SU-DHL-6 (cell line): ENCODE measurements around the gene AGBL4.

ENCODE experiments used
- H2AFZ ChIP-seq: fragments of 200-600 bp; sonication (generic); 2 replicates; pipeline ENCODE4 v1.6.1; 2014; ENCODE audit warnings: low read depth, mild to moderate bottlenecking, moderate library complexity, mixed read lengths, antibody characterized with exemption, low read length; ENCODE audit not compliant: severe bottlenecking
- H3F3A ChIP-seq: fragments of 200-600 bp; shearing (Covaris generic); 2 replicates; pipeline ENCODE4 v1.6.0; 2016; ENCODE audit warnings: antibody characterized with exemption, mild to moderate bottlenecking; ENCODE audit not compliant: insufficient read depth
- H3K27ac ChIP-seq: fragments of 200-600 bp; sonication (generic); 2 replicates; pipeline ENCODE4 v1.5.1; 2016; ENCODE audit warnings: low read depth, mild to moderate bottlenecking, low read length, moderate library complexity, mixed read lengths
- H3K27me3 ChIP-seq: fragments of 200-600 bp; sonication (generic), shearing (Covaris generic); 2 replicates; pipeline ENCODE4 v1.6.0; 2014; ENCODE audit warnings: mild to moderate bottlenecking, low read length
- H3K36me3 ChIP-seq: fragments of 200-600 bp; sonication (generic); 2 replicates; pipeline ENCODE4 v1.6.1; 2014; ENCODE audit warnings: mild to moderate bottlenecking, low read length, mixed read lengths
- H3K4me2 ChIP-seq: fragments of 300-600, 200-600 bp; shearing (Covaris generic), sonication (generic); 2 replicates; pipeline ENCODE4 v1.6.0; 2014; ENCODE audit warnings: low read length, low read depth, mild to moderate bottlenecking; ENCODE audit not compliant: poor library complexity, severe bottlenecking
- H3K4me3 ChIP-seq: fragments of 200-600 bp; sonication (generic); 2 replicates; pipeline ENCODE4 v1.5.1; 2014; ENCODE audit warnings: antibody characterized with exemption, low read length, mild to moderate bottlenecking, mixed read lengths; ENCODE audit not compliant: insufficient read depth, poor library complexity, severe bottlenecking
- H3K79me2 ChIP-seq: fragments of 200-600 bp; sonication (generic); 2 replicates; pipeline ENCODE4 v1.6.1; 2014; ENCODE audit warnings: mild to moderate bottlenecking, low read length, moderate library complexity; ENCODE audit not compliant: insufficient read depth
- H3K9ac ChIP-seq: fragments of 200-600 bp; sonication (generic); 2 replicates; pipeline ENCODE4 v1.7.0; 2014; ENCODE audit warnings: mild to moderate bottlenecking, low read length
- H3K9me2 ChIP-seq: fragments of 200-600 bp; sonication (generic); replicated peaks from 2 replicates; pipeline ENCODE4 v1.6.1; 2014; ENCODE audit warnings: low read length; ENCODE audit not compliant: insufficient read depth
- H3K9me3 ChIP-seq: fragments of 200-600 bp; sonication (generic); 2 replicates; pipeline ENCODE4 v1.6.1; 2014; ENCODE audit warnings: low read length, mixed read lengths; ENCODE audit not compliant: insufficient read depth
- H4K20me1 ChIP-seq: fragments of 200-600 bp; sonication (generic); 2 replicates; pipeline ENCODE4 v1.6.1; 2014; ENCODE audit warnings: low read depth, mild to moderate bottlenecking, antibody characterized with exemption, low read length, moderate library complexity, mixed read lengths
- EZH2phosphoT487 ChIP-seq: fragments of 200-600 bp; sonication (generic), shearing (Covaris generic); conservative IDR thresholded peaks from 2 replicates; pipeline ENCODE4 v1.6.1; 2018; ENCODE audit warnings: mild to moderate bottlenecking, antibody characterized with exemption, low read length, moderate library complexity, mixed read lengths
- TF ChIP-seq, protein P1 (sequence below): fragments of 200-600 bp; sonication (generic); IDR thresholded peaks from one replicate; pipeline ENCODE4 v1.5.1; 2017; ENCODE audit warnings: antibody characterized with exemption, mild to moderate bottlenecking, low read length, moderate library complexity; ENCODE audit not compliant: insufficient read depth, poor library complexity, severe bottlenecking

Gene AGBL4

DNA sequence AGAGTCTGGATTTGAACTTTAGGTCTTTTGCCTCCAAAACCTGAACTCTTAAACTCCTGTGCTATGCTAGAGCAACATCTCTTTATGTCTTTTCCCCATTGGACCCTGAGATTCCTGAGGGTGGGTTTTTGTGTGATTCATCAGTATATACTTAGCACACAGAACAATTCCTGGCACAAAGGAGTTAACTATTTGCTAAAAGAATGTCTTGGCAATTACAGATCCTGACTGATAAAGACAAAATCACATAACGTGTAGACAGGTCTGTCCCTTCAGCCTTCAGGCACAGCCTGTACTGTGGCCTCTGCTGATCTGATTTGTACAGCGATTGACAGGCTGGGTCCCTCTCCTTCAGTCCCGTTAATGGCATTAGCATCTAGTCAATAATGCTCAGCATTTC lies 1084.7 kb downstream of the AGBL4 start:
- no peak for TF ChIP-seq EZH2phosphoT487
- TF ChIP-seq, protein P1, sequence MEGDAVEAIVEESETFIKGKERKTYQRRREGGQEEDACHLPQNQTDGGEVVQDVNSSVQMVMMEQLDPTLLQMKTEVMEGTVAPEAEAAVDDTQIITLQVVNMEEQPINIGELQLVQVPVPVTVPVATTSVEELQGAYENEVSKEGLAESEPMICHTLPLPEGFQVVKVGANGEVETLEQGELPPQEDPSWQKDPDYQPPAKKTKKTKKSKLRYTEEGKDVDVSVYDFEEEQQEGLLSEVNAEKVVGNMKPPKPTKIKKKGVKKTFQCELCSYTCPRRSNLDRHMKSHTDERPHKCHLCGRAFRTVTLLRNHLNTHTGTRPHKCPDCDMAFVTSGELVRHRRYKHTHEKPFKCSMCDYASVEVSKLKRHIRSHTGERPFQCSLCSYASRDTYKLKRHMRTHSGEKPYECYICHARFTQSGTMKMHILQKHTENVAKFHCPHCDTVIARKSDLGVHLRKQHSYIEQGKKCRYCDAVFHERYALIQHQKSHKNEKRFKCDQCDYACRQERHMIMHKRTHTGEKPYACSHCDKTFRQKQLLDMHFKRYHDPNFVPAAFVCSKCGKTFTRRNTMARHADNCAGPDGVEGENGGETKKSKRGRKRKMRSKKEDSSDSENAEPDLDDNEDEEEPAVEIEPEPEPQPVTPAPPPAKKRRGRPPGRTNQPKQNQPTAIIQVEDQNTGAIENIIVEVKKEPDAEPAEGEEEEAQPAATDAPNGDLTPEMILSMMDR, result no peak
- H3K9me3 ChIP-seq, result no peaks in the 10 kb centered on the region
- no peaks in the 10 kb centered on the region for H3K9me2 ChIP-seq
- H3K36me3 ChIP-seq, result no peaks in the 10 kb centered on the region
- no peak overlapping the region for H3K27ac ChIP-seq
- no peaks in the 10 kb centered on the region for H3K79me2 ChIP-seq
- no peak overlapping the region for H3K4me3 ChIP-seq
- no peak overlapping the region for H2AFZ ChIP-seq
- H3K9ac ChIP-seq, result no peak overlapping the region
- H3F3A ChIP-seq, result no peaks in the 10 kb centered on the region
- no peak overlapping the region for H3K4me2 ChIP-seq
- no peaks in the 10 kb centered on the region for H4K20me1 ChIP-seq
- no peaks in the 10 kb centered on the region for H3K27me3 ChIP-seq

DNA sequence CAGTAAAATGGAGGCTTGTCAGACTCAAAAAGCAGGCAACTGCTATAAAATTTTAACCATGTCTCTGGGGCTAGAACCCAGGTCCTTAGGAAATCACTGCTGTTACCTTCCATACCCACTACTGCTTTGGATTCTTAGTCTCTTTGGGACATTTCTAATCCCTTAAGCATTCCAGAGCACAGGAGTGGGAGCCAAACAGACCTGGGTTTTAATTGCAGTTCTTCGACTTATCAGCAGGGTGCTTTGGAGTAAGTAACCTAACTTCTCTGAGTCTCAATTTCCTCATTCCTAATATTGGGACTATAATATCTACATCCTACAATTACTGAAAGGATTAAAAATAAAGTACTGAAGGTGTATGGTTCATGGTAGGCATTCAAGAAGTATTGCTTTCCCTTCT lies 1086.0 kb downstream of the AGBL4 start:
- Histone ChIP-seq H3K9me2 (no peaks in the 10 kb centered on the region), H3K4me2 (no peak overlapping the region), H3K9me3 (no peaks in the 10 kb centered on the region), H3K27me3 (no peaks in the 10 kb centered on the region), H3K27ac (no peak overlapping the region), H3F3A (no peaks in the 10 kb centered on the region), H3K36me3 (no peaks in the 10 kb centered on the region), H3K79me2 (no peaks in the 10 kb centered on the region), H3K4me3 (no peak overlapping the region), H2AFZ (no peak overlapping the region), H4K20me1 (no peaks in the 10 kb centered on the region), H3K9ac (no peak overlapping the region)
- TF ChIP-seq, protein P1, result no peak
- no peak for TF ChIP-seq EZH2phosphoT487

DNA sequence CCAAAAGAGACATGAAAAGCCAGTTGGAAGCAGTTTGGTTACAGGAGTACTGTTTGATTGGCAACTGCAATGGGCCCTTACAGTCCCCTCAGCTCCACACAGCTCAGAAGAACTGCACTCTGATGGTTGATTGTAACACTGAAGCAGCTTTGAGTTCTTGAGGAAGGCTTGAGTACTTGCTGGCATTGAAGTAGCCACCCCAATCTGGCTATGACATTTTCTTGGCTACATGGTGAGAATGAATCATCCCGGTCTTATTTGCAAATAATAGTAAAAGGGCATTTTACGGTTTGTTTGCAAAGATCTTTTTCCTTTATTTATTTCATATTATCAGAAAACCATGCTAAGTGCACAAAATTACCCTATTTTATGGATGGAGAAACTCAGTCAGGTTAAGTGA lies 1087.3 kb downstream of the AGBL4 start:
- Histone ChIP-seq H4K20me1 (no peaks in the 10 kb centered on the region), H3F3A (no peaks in the 10 kb centered on the region), H3K4me2 (no peak overlapping the region), H3K27ac (no peak overlapping the region), H3K27me3 (no peaks in the 10 kb centered on the region), H3K36me3 (no peaks in the 10 kb centered on the region), H3K9me3 (no peaks in the 10 kb centered on the region), H3K79me2 (no peaks in the 10 kb centered on the region), H3K4me3 (no peak overlapping the region), H3K9me2 (no peaks in the 10 kb centered on the region), H3K9ac (no peak overlapping the region), H2AFZ (no peak overlapping the region)
- TF ChIP-seq, protein P1, result no peak
- TF ChIP-seq EZH2phosphoT487, result no peak
